HG03095 (cell line): ENCODE data around the gene RIMS1.

Experiments
- ATAC-seq: cut with Tn5 transposase; IDR thresholded peaks from one replicate; pipeline ENCODE4 v1.9.1; 2021; ENCODE audit warnings: moderate library complexity; ENCODE audit not compliant: unreplicated experiment

RIMS1 gene

GRCh38 chr6:72081871-72082270, 195.5 kb downstream of the RIMS1 start:
- ATAC-seq = no peak

- no peak for ATAC-seq
Observed at GRCh38 chr6:72083976-72084375, 197.6 kb downstream of the RIMS1 start.

- ATAC-seq = no peak
Observed at GRCh38 chr6:72084992-72085569, 198.7 kb downstream of the RIMS1 start.

GRCh38 chr6:72094506-72094905, 208.2 kb downstream of the RIMS1 start:
- ATAC-seq = no peak

- ATAC-seq = no peak
Observed at GRCh38 chr6:72102561-72102960, 216.2 kb downstream of the RIMS1 start.

- ATAC-seq = no peak
Observed at GRCh38 chr6:72111611-72112010, 225.3 kb downstream of the RIMS1 start.

- no peak for ATAC-seq
Observed at GRCh38 chr6:72130327-72130726, 244.0 kb downstream of the RIMS1 start.

- ATAC-seq = no peak
Observed at GRCh38 chr6:72132427-72132826, 246.1 kb downstream of the RIMS1 start.

GRCh38 chr6:72132851-72133250, 246.5 kb downstream of the RIMS1 start:
- no peak for ATAC-seq

GRCh38 chr6:72133324-72133723, 247.0 kb downstream of the RIMS1 start:
- no peak for ATAC-seq

- no peak for ATAC-seq
Observed at GRCh38 chr6:72140795-72141194, 254.4 kb downstream of the RIMS1 start.

- ATAC-seq = no peak
Observed at GRCh38 chr6:72149715-72150114, 263.4 kb downstream of the RIMS1 start.

- no peak for ATAC-seq
Observed at GRCh38 chr6:72151742-72152141, 265.4 kb downstream of the RIMS1 start.

GRCh38 chr6:72175916-72176315, 289.6 kb downstream of the RIMS1 start:
- no peak for ATAC-seq

GRCh38 chr6:72182337-72183246, 296.2 kb downstream of the RIMS1 start:
- ATAC-seq = peak; percentile 53

GRCh38 chr6:72203983-72204382, 317.6 kb downstream of the RIMS1 start:
- ATAC-seq = no peak

GRCh38 chr6:72205500-72205899, 319.1 kb downstream of the RIMS1 start:
- no peak for ATAC-seq

GRCh38 chr6:72206606-72207005, 320.3 kb downstream of the RIMS1 start:
- ATAC-seq = no peak

- ATAC-seq = no peak
Observed at GRCh38 chr6:72212686-72213085, 326.3 kb downstream of the RIMS1 start.

- ATAC-seq = no peak
Observed at GRCh38 chr6:72213654-72214053, 327.3 kb downstream of the RIMS1 start.

- ATAC-seq = no peak
Observed at GRCh38 chr6:72216222-72217068, 330.1 kb downstream of the RIMS1 start.

- ATAC-seq = no peak
Observed at GRCh38 chr6:72217626-72218025, 331.3 kb downstream of the RIMS1 start.
